GM12891 (cell line): ENCODE measurements around the gene PSMD11.
"Not testable (repeated sequence)": the region's sequence is repeated elsewhere in the genome, so short reads cannot be mapped to it uniquely, and the experiment has no call there.

Experiments used
- PAX5 ChIP-seq: IDR thresholded peaks from 2 replicates; pipeline ENCODE4 v1.6.1; 2011; ENCODE audit warnings: low read length, moderate library complexity, mild to moderate bottlenecking; ENCODE audit not compliant: insufficient read depth, severe bottlenecking
- POLR2A ChIP-seq: IDR thresholded peaks from 2 replicates; pipeline ENCODE4 v1.6.1; 2011; ENCODE audit warnings: low read depth, low read length, control low read depth
- POLR2AphosphoS5 ChIP-seq: IDR thresholded peaks from 2 replicates; pipeline ENCODE4 v1.6.1; 2011; ENCODE audit warnings: low read depth, low read length, control low read depth
- POU2F2 ChIP-seq: IDR thresholded peaks from 2 replicates; pipeline ENCODE4 v1.6.1; 2011; ENCODE audit warnings: low read depth, mild to moderate bottlenecking, control low read depth, low read length, moderate library complexity
- SPI1 ChIP-seq: IDR thresholded peaks from 2 replicates; pipeline ENCODE4 v1.6.1; 2011; ENCODE audit warnings: low read depth, low read length, control low read depth
- TAF1 ChIP-seq: IDR thresholded peaks from 2 replicates; pipeline ENCODE4 v1.6.1; 2011; ENCODE audit warnings: low read depth, low read length, control low read depth

- TF ChIP-seq POLR2A, POLR2AphosphoS5, TAF1, PAX5, POU2F2, SPI1: not testable (repeated sequence)
Observed at GRCh38 chr17:32524553-32524880, 80.2 kb downstream of the PSMD11 start.
